B cell (primary cell): ENCODE data around the gene SLC23A3. TPM values are rescaled to one million over a fixed set of nuclear protein-coding genes. Genes with fewer than 3 reads are reported as not detected.

Experiments
- ATAC-seq: fragments of 200-7000 bp; cut with Tn5 transposase; one replicate; pipeline ENCODE4 v1.10.0; 2021; ENCODE audit warnings: low read depth, mild to moderate bottlenecking, moderate number of reproducible peaks, moderate library complexity
- CTCF ChIA-PET: fragments of 350-600 bp; sonication (Branson Sonifier 250); formaldehyde crosslinking; loops from one replicate; lab custom pipeline; 2021; ENCODE audit warnings: antibody characterized with exemption, inconsistent platforms; lab: Charles Lee
- POLR2A ChIA-PET: fragments of 350-600 bp; sonication (Branson Sonifier 250); formaldehyde crosslinking; loops from one replicate; lab custom pipeline; 2021; ENCODE audit warnings: antibody characterized with exemption; lab: Charles Lee
- DNase-seq: peaks from one replicate; pipeline ENCODE4 v3.0.0; 2013
- H2AFZ ChIP-seq: 2 replicates; pipeline ENCODE4 v1.6.1; 2012; ENCODE audit warnings: mild to moderate bottlenecking, low read depth, low read length; ENCODE audit not compliant: insufficient read depth, poor library complexity, severe bottlenecking
- H3K27ac ChIP-seq, 2 donors: 1 replicate in 1 of 2; 2 replicates in 1 of 2; pipeline ENCODE4 v1.5.1; 2012 to 2013; ENCODE audit warnings: low read length in 2 of 2, mild to moderate bottlenecking in 2 of 2, moderate library complexity in 1 of 2
- H3K27me3 ChIP-seq, 4 experiments: fragments of 200-600 bp in 1 of 4; sonication (generic) in 1 of 4; replicated peaks in 1 of 4; 1 replicate in 2 of 4; 2 replicates in 2 of 4; pipeline versions ENCODE4 v1.6.1 to v1.7.0; 2013 to 2016; ENCODE audit warnings: low read length in 3 of 4, mild to moderate bottlenecking in 2 of 4, mixed read lengths in 1 of 4, moderate library complexity in 1 of 4; ENCODE audit not compliant: insufficient read depth in 4 of 4, control insufficient read depth in 3 of 4; ENCODE audit errors: control extremely low read depth in 1 of 4
- H3K36me3 ChIP-seq, 2 experiments: replicated peaks in 1 of 2; 1 replicate in 1 of 2; 2 replicates in 1 of 2; pipeline versions ENCODE4 v1.6.1 to v1.7.1; 2013; ENCODE audit warnings: low read length in 1 of 2; ENCODE audit not compliant: insufficient read depth in 2 of 2, control insufficient read depth in 1 of 2; ENCODE audit errors: control extremely low read depth in 1 of 2, extremely low read depth in 1 of 2
- H3K4me1 ChIP-seq, 2 donors: fragments of 200-600 bp in 1 of 2; sonication (generic) in 1 of 2; 1 replicate in 1 of 2; 2 replicates in 1 of 2; pipeline versions ENCODE4 v1.5.1 to v1.6.1; 2013 to 2017; ENCODE audit warnings: low read length in 2 of 2; ENCODE audit not compliant: control insufficient read depth in 2 of 2, insufficient read depth in 2 of 2
- H3K4me2 ChIP-seq: replicated peaks from 2 replicates; pipeline ENCODE3; 2012; ENCODE audit warnings: mild to moderate bottlenecking, low read depth, low read length; ENCODE audit not compliant: poor library complexity, severe bottlenecking
- H3K4me3 ChIP-seq, 5 experiments: fragments of 200-600 bp in 1 of 5; sonication (generic) in 1 of 5; 1 replicate in 3 of 5; 2 replicates in 2 of 5; pipeline versions ENCODE4 v1.5.1 to v1.7.0; 2011 to 2016; ENCODE audit warnings: low read length in 4 of 5, mild to moderate bottlenecking in 4 of 5, low read depth in 2 of 5, control low read depth in 1 of 5, moderate library complexity in 1 of 5; ENCODE audit not compliant: insufficient read depth in 1 of 5; ENCODE audit errors: control extremely low read depth in 1 of 5, extremely low read depth in 1 of 5
- H3K79me2 ChIP-seq: fragments of 200-600 bp; sonication (generic); one replicate; pipeline ENCODE4 v1.6.0; 2016; ENCODE audit warnings: low read length; ENCODE audit not compliant: control insufficient read depth, insufficient read depth
- H3K9ac ChIP-seq: fragments of 200-600 bp; sonication (generic); 2 replicates; pipeline ENCODE4 v1.6.1; 2017; ENCODE audit warnings: mild to moderate bottlenecking, low read length, moderate library complexity
- H3K9me3 ChIP-seq, 3 donors: one replicate each; pipeline versions ENCODE4 v1.6.1 to v1.7.1; 2013; ENCODE audit warnings: low read length in 2 of 3; ENCODE audit not compliant: control insufficient read depth in 2 of 3, insufficient read depth in 1 of 3; ENCODE audit errors: control extremely low read depth in 1 of 3
- H4K20me1 ChIP-seq: 2 replicates; pipeline ENCODE4 v1.6.0; 2012; ENCODE audit warnings: mild to moderate bottlenecking, low read length; ENCODE audit not compliant: insufficient read depth, control insufficient read depth, poor library complexity, severe bottlenecking
- H3K27ac Mint-ChIP-seq: one replicate; pipeline ENCODE4 v1.8.0; 2021; ENCODE audit warnings: mixed read lengths
- H3K27me3 Mint-ChIP-seq: one replicate; pipeline ENCODE4 v1.8.0; 2021; ENCODE audit warnings: mixed read lengths
- H3K4me1 Mint-ChIP-seq: one replicate; pipeline ENCODE4 v1.8.0; 2021; ENCODE audit warnings: mixed read lengths
- H3K4me3 Mint-ChIP-seq: one replicate; pipeline ENCODE4 v1.8.0; 2021; ENCODE audit warnings: mixed read lengths
- H3K9me3 Mint-ChIP-seq: one replicate; pipeline ENCODE4 v1.8.0; 2022; ENCODE audit warnings: mixed read lengths; ENCODE audit not compliant: insufficient read depth
- EZH2 ChIP-seq: IDR thresholded peaks from 2 replicates; pipeline ENCODE4 v1.6.1; 2012; ENCODE audit warnings: borderline replicate concordance, low read depth, mild to moderate bottlenecking, moderate library complexity, low read length; ENCODE audit not compliant: insufficient read depth, poor library complexity, severe bottlenecking
- WGBS: methylation state at CpG from one replicate; pipeline ENCODE4 v1.1.5; 2013; ENCODE audit warnings: missing lambda C conversion rate; ENCODE audit not compliant: insufficient coverage; 5-methylcytosine and 5-hydroxymethylcytosine counted together
- intact Hi-C: fragments of 100-400 bp; cut with micrococcal nuclease; formaldehyde crosslinking; loops from one replicate; pipeline ENCODE4 v1.10.0; 2022
- polyA plus RNA-seq: library from polyadenylated mRNA; depleted of rRNA; stranded (reverse); fragments of >200 nt; gene quantifications from 2 replicates; pipeline ENCODE4 v1.2.3, GENCODE V29; 2012
- total RNA-seq, 2 donors: library from RNA; stranded (reverse); fragments of 120-200 nt in 1 of 2; gene quantifications; 1 replicate in 1 of 2; 2 replicates in 1 of 2; pipeline versions ENCODE4 v1.2.3 to v1.2.4, GENCODE V29; 2013 to 2022
- TF ChIP-seq, protein P1 (sequence below): fragments of 200-600 bp; IDR thresholded peaks from one replicate; pipeline ENCODE4 v1.8.0; 2022; ENCODE audit warnings: antibody characterized with exemption, mild to moderate bottlenecking

SLC23A3 gene
- total and polyA plus RNA-seq, 2 donors (not counting 1 experiment from before 2014, with no cell fraction given) = 2.4 to 15.2 TPM

DNA sequence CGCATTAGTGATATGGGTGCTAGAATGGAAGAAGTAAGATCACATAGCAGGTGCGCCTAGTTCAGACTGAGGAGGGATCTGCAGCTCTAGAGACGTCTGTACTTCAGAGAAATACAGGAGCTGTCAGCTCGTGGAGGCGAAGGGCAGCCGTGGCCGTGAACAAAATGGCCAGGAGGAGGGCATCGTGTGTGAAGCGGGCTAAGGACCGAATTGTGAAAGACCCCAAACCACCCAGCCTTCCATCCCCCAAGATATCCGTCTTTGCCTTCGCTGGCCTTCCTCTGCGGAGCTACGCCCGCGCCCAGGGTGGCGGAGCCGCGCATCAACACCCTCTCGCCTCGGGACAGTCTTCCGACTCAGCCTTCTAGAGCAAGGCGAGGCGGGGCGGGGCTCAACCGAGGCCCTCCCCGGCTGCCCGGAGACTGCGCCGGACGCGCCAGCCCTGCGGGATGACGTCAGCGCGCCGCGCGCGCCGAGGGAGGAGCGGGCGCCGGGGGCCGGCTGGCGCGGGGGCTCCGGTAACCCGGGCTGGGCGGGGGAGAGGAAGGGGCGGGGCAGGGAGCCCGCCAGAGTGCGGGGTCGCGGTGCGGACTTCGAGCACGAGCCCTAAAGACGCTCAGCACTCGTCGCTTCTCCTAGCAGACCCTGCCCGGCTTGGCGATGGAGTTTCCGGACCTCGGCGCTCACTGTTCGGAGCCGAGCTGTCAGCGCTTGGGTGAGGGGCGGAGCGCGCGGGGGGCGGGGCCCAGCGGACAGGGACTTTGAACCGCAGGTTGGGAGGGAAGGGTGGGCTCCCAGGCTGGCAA is 36.7 kb upstream of the SLC23A3 start, which contains the start of gene ZFAND2B:
TSS of gene ZFAND2B (plus strand) at position 455 of the 806 bp plus-strand sequence. CDS start at position 661, 206 bp downstream.
- peak within 1 kb of the TSS; percentile 80 for H3K4me2 ChIP-seq
- peak within 1 kb of the TSS; percentile 53 to 82 (median 76) for H3K4me3 ChIP-seq
- H3K79me2 ChIP-seq = peaks cover 6% of the 10 kb centered on the region
- H3K9me3 ChIP-seq = no peaks in the 10 kb centered on the region
- WGBS = under 1% methylated on average over 69 of the region's 76 CpGs
- peaks cover 28% of the 10 kb centered on the region for H3K4me1 Mint-ChIP-seq
- H2AFZ ChIP-seq = peak within 1 kb of the TSS; percentile 79
- H3K4me3 Mint-ChIP-seq = peak within 1 kb of the TSS; percentile 96
- peaks cover 7 to 24% of the 10 kb centered on the region in 2 experiments for H3K36me3 ChIP-seq
- no peaks in the 10 kb centered on the region for H3K27me3 Mint-ChIP-seq
- H4K20me1 ChIP-seq = peaks cover 14% of the 10 kb centered on the region
- CTCF ChIA-PET = interaction anchor here (0.9 to 5.7 kb wide), 15 partner anchors 12 to 309 kb away, joined by 3 to 63 read pairs (median 5); partner anchors contain the start of genes ABCB6, ANKZF1, ATG9A and CNPPD1
- peak within 1 kb of the TSS; percentile 98 for H3K27ac Mint-ChIP-seq
- peaks cover 16 to 23% of the 10 kb centered on the region in 2 donors for H3K4me1 ChIP-seq
- DNase-seq = peak; percentile 97
- peak; percentile 91 for ATAC-seq
- H3K27ac ChIP-seq = peak within 1 kb of the TSS; percentile 84 to 94
- H3K9me3 Mint-ChIP-seq = no peaks in the 10 kb centered on the region
- TF ChIP-seq, protein P1, sequence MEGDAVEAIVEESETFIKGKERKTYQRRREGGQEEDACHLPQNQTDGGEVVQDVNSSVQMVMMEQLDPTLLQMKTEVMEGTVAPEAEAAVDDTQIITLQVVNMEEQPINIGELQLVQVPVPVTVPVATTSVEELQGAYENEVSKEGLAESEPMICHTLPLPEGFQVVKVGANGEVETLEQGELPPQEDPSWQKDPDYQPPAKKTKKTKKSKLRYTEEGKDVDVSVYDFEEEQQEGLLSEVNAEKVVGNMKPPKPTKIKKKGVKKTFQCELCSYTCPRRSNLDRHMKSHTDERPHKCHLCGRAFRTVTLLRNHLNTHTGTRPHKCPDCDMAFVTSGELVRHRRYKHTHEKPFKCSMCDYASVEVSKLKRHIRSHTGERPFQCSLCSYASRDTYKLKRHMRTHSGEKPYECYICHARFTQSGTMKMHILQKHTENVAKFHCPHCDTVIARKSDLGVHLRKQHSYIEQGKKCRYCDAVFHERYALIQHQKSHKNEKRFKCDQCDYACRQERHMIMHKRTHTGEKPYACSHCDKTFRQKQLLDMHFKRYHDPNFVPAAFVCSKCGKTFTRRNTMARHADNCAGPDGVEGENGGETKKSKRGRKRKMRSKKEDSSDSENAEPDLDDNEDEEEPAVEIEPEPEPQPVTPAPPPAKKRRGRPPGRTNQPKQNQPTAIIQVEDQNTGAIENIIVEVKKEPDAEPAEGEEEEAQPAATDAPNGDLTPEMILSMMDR = no peak
- no peak for TF ChIP-seq EZH2
- H3K9ac ChIP-seq = peak within 1 kb of the TSS; percentile 71
- intact Hi-C loops = loop anchor here (1.0 to 2.0 kb wide), 8 partner anchors 13 to 88 kb away; partner anchors contain the start of genes ANKZF1, ATG9A, DNAJB2 and GLB1L
- H3K27me3 ChIP-seq = no peaks in the 10 kb centered on the region
- POLR2A ChIA-PET = interaction anchor here (0.6 to 3.0 kb wide), 18 partner anchors 9 to 182 kb away, joined by 3 to 46 read pairs (median 6); partner anchors contain the start of genes ANKZF1, ATG9A, CNPPD1 and DNAJB2
